Measurements from ENCODE around the gene ZNF439.
A peak's percentile ranks its signal among the peaks of the same experiment; 100 is the strongest.
"Not testable (repeated sequence)": the region's sequence is repeated elsewhere in the genome, so short reads cannot be mapped to it uniquely, and the experiment has no call there.

The ZNF439 gene

GRCh38 chr19:11848200-11848593, 329 bp upstream of the ZNF439 start:
- H3K27ac ChIP-seq (ENCODE audit: low read depth, low read length, poor library complexity, severe bottlenecking), result peak overlapping the region; percentile 75
- H4K20me1 ChIP-seq (ENCODE audit: insufficient read depth, low read length), result no peaks in the 10 kb centered on the region
- no peaks in the 10 kb centered on the region for H3F3A ChIP-seq (ENCODE audit: insufficient read depth, low read length)
- H3K79me2 ChIP-seq (ENCODE audit: insufficient read depth, low read length), result peaks cover 4% of the 10 kb centered on the region; the same call in 1 of the 2 replicates
- H2AFZ ChIP-seq (ENCODE audit: low read length), result peak overlapping the region; percentile 68; the same call in 1 of the 2 replicates
- peaks cover 16% of the 10 kb centered on the region for H3K4me1 ChIP-seq (ENCODE audit: insufficient read depth, low read length, severe bottlenecking)
- peaks cover 31% of the 10 kb centered on the region for H3K36me3 ChIP-seq (ENCODE audit: insufficient read depth, low read length)
- TF ChIP-seq EZH2 (IDR thresholded peaks at IDR 0.05; ENCODE audit: borderline replicate concordance, low read length), result no peak
- TF ChIP-seq, protein P1, sequence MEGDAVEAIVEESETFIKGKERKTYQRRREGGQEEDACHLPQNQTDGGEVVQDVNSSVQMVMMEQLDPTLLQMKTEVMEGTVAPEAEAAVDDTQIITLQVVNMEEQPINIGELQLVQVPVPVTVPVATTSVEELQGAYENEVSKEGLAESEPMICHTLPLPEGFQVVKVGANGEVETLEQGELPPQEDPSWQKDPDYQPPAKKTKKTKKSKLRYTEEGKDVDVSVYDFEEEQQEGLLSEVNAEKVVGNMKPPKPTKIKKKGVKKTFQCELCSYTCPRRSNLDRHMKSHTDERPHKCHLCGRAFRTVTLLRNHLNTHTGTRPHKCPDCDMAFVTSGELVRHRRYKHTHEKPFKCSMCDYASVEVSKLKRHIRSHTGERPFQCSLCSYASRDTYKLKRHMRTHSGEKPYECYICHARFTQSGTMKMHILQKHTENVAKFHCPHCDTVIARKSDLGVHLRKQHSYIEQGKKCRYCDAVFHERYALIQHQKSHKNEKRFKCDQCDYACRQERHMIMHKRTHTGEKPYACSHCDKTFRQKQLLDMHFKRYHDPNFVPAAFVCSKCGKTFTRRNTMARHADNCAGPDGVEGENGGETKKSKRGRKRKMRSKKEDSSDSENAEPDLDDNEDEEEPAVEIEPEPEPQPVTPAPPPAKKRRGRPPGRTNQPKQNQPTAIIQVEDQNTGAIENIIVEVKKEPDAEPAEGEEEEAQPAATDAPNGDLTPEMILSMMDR (IDR thresholded peaks at IDR 0.05; ENCODE audit: low read length), result no peak
- H3K9ac ChIP-seq (ENCODE audit: low read length), result peak overlapping the region; percentile 36; the same call in 1 of the 2 replicates
- H3K27me3 ChIP-seq (ENCODE audit: insufficient read depth, low read length), result no peaks in the 10 kb centered on the region; the same call in 1 of the 2 replicates
- H3K4me3 ChIP-seq (ENCODE audit: low read depth, low read length, poor library complexity, severe bottlenecking), result peak overlapping the region; percentile 77
- H3K4me2 ChIP-seq (ENCODE audit: low read length), result peak overlapping the region; percentile 73
- no peaks in the 10 kb centered on the region for H3K9me2 ChIP-seq (ENCODE audit: low read depth, low read length)
- no peaks in the 10 kb centered on the region; the same call in 1 of the 2 replicates for H3K9me3 ChIP-seq (ENCODE audit: low read length)

GRCh38 chr19:11850289-11850688, 1.8 kb downstream of the ZNF439 start:
- not testable (repeated sequence) for H3F3A ChIP-seq (ENCODE audit: insufficient read depth, low read length); H3K9ac ChIP-seq (ENCODE audit: low read length); H3K9me2 ChIP-seq (ENCODE audit: low read depth, low read length); H4K20me1 ChIP-seq (ENCODE audit: insufficient read depth, low read length); H2AFZ ChIP-seq (ENCODE audit: low read length); H3K9me3 ChIP-seq (ENCODE audit: low read length); H3K27me3 ChIP-seq (ENCODE audit: insufficient read depth, low read length); H3K79me2 ChIP-seq (ENCODE audit: insufficient read depth, low read length)
- H3K4me3 ChIP-seq (ENCODE audit: low read depth, low read length, poor library complexity, severe bottlenecking), result peak overlapping the region; percentile 77
- H3K4me1 ChIP-seq (ENCODE audit: insufficient read depth, low read length, severe bottlenecking), result peaks cover 16% of the 10 kb centered on the region
- peak overlapping the region; percentile 75 for H3K27ac ChIP-seq (ENCODE audit: low read depth, low read length, poor library complexity, severe bottlenecking)
- peak overlapping the region; percentile 73 for H3K4me2 ChIP-seq (ENCODE audit: low read length)
- peaks cover 50% of the 10 kb centered on the region for H3K36me3 ChIP-seq (ENCODE audit: insufficient read depth, low read length)

DNA sequence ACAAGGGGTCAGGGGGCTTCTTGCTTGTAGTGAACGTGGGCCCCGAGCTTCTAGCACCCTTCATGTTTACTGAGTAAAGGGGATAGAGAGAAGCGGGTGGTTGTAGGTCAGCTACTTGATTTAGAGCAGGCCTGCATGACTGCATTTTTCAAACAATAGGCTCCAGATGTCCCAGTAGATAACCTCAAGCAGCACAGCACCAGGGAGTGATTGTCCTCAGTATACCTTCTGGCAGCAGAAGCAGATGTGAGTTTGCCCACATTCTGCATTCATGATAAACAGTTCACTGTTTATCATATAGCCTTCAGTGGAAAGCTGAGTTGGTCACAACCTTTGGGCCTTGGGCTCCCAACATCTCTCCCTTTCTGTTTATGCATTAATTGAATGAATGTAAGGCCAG, 4.8 kb downstream of the ZNF439 start:
- peaks cover 10% of the 10 kb centered on the region for H3K4me1 ChIP-seq (ENCODE audit: insufficient read depth, low read length, severe bottlenecking)
- no peaks in the 10 kb centered on the region for H4K20me1 ChIP-seq (ENCODE audit: insufficient read depth, low read length)
- no peak overlapping the region for H2AFZ ChIP-seq (ENCODE audit: low read length)
- no peak overlapping the region for H3K4me3 ChIP-seq (ENCODE audit: low read depth, low read length, poor library complexity, severe bottlenecking)
- no peak overlapping the region for H3K4me2 ChIP-seq (ENCODE audit: low read length)
- H3K27ac ChIP-seq (ENCODE audit: low read depth, low read length, poor library complexity, severe bottlenecking), result no peak overlapping the region
- no peaks in the 10 kb centered on the region for H3F3A ChIP-seq (ENCODE audit: insufficient read depth, low read length)
- H3K79me2 ChIP-seq (ENCODE audit: insufficient read depth, low read length), result peaks cover 4% of the 10 kb centered on the region; the same call in 1 of the 2 replicates
- H3K27me3 ChIP-seq (ENCODE audit: insufficient read depth, low read length), result no peaks in the 10 kb centered on the region
- TF ChIP-seq, protein P1 (IDR thresholded peaks at IDR 0.05; ENCODE audit: low read length), result no peak
- no peak for TF ChIP-seq EZH2 (IDR thresholded peaks at IDR 0.05; ENCODE audit: borderline replicate concordance, low read length)
- H3K9me2 ChIP-seq (ENCODE audit: low read depth, low read length), result no peaks in the 10 kb centered on the region
- H3K9ac ChIP-seq (ENCODE audit: low read length), result no peak overlapping the region
- H3K9me3 ChIP-seq (ENCODE audit: low read length), result peaks cover 31% of the 10 kb centered on the region
- H3K36me3 ChIP-seq (ENCODE audit: insufficient read depth, low read length), result peaks cover 77% of the 10 kb centered on the region

GRCh38 chr19:11856596-11857250, 8.2 kb downstream of the ZNF439 start:
- H3K4me1 ChIP-seq (ENCODE audit: insufficient read depth, low read length, severe bottlenecking), result no peaks in the 10 kb centered on the region
- H3K9me2 ChIP-seq (ENCODE audit: low read depth, low read length), result no peaks in the 10 kb centered on the region
- no peaks in the 10 kb centered on the region for H3K27me3 ChIP-seq (ENCODE audit: insufficient read depth, low read length)
- H3K79me2 ChIP-seq (ENCODE audit: insufficient read depth, low read length), result no peaks in the 10 kb centered on the region; the same call in 1 of the 2 replicates
- H3K4me2 ChIP-seq (ENCODE audit: low read length), result no peak overlapping the region
- H4K20me1 ChIP-seq (ENCODE audit: insufficient read depth, low read length), result no peaks in the 10 kb centered on the region
- H3K9me3 ChIP-seq (ENCODE audit: low read length), result peaks cover 59% of the 10 kb centered on the region
- H3K36me3 ChIP-seq (ENCODE audit: insufficient read depth, low read length), result peaks cover 86% of the 10 kb centered on the region
- H3K4me3 ChIP-seq (ENCODE audit: low read depth, low read length, poor library complexity, severe bottlenecking), result no peak overlapping the region
- no peak overlapping the region for H3K9ac ChIP-seq (ENCODE audit: low read length)
- TF ChIP-seq EZH2 (IDR thresholded peaks at IDR 0.05; ENCODE audit: borderline replicate concordance, low read length), result no peak
- TF ChIP-seq, protein P1 (IDR thresholded peaks at IDR 0.05; ENCODE audit: low read length), result no peak
- no peak overlapping the region for H2AFZ ChIP-seq (ENCODE audit: low read length)
- no peaks in the 10 kb centered on the region for H3F3A ChIP-seq (ENCODE audit: insufficient read depth, low read length)
- H3K27ac ChIP-seq (ENCODE audit: low read depth, low read length, poor library complexity, severe bottlenecking), result no peak overlapping the region
